ENCODE data around the gene RFTN1.

The RFTN1 gene

GRCh38 chr3:16279010-16279801, 234.3 kb downstream of the RFTN1 start:
- no peak for DNase-seq (ENCODE audit: low read depth)

GRCh38 chr3:16277471-16277870, 236.0 kb downstream of the RFTN1 start:
- DNase-seq (ENCODE audit: low read depth) = no peak

GRCh38 chr3:16273867-16274266, 239.6 kb downstream of the RFTN1 start:
- DNase-seq (ENCODE audit: low read depth) = no peak

- DNase-seq (ENCODE audit: low read depth) = no peak
Observed at GRCh38 chr3:16272588-16272987, 240.9 kb downstream of the RFTN1 start.

GRCh38 chr3:16270855-16271254, 242.6 kb downstream of the RFTN1 start:
- DNase-seq (ENCODE audit: low read depth) = no peak

- DNase-seq (ENCODE audit: low read depth) = no peak
Observed at GRCh38 chr3:16266714-16267113, 246.8 kb downstream of the RFTN1 start.

All from GM04504 (cell line).